AG20443 (cell line): ENCODE results near the gene GATA6.
A peak's percentile ranks its signal among the peaks of the same experiment; 100 is the strongest.

Experiments used
- DNase-seq: peaks from one replicate; pipeline ENCODE4 v3.0.0; 2012; ENCODE audit warnings: low spot score, mixed read lengths

Gene GATA6

DNA sequence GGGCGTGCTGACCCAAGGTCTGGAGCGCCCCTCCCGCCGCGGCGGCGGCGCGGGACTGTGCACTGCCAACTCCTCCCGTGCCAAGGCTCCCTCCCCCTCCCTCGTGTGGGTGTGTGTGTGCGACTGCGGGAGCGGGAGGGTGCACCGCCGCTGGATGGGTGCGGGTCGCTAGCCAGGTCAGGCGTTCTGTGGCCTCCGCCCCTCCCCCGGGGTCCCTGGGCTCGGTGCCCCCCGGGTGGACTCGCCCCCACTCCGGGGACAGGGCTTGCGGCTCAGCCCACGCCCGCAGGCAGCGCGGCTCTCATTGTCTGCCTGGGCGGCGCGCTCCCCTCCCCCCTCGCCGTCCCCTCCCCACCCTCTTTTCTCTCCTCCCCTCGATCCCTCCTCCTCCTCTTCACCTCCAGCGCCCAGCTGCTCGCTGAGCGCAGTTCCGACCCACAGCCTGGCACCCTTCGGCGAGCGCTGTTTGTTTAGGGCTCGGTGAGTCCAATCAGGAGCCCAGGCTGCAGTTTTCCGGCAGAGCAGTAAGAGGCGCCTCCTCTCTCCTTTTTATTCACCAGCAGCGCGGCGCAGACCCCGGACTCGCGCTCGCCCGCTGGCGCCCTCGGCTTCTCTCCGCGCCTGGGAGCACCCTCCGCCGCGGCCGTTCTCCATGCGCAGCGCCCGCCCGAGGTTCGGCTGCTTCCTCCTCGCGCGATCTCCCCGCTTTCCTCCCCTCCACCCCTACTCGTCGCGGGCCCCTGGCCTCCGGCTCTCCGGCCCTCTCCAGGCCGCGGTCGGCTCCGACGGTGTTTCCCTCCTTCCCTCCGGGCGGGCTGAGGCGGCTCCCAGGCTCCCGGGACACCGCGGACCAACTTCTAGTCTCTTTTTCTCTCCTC, at the start of gene GATA6:
Gene GATA6, plus strand, starts transcription at position 579 of the 878 bp plus-strand sequence. CDS start 1,556 bp downstream, outside the sequence.
- peak; percentile 90 for DNase-seq

DNA sequence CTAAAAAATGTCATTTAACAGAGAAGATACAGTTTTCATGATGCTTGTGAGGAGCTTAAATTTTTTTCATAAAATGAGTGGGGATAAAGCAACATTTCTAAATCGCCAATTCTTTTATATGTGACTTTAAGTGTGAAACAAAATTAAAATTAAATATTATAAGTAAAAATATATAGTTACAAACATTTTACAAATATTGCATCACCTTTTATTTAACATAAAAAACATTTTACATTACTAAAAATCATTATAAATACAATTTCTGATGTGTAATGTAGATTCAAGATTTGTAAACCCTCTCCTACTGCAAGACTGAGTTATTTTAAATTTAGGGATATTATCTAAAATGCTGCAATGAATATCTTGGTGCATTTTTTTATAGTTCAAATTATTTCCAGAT, 44.4 kb upstream of the GATA6 start:
- DNase-seq, result no peak

DNA sequence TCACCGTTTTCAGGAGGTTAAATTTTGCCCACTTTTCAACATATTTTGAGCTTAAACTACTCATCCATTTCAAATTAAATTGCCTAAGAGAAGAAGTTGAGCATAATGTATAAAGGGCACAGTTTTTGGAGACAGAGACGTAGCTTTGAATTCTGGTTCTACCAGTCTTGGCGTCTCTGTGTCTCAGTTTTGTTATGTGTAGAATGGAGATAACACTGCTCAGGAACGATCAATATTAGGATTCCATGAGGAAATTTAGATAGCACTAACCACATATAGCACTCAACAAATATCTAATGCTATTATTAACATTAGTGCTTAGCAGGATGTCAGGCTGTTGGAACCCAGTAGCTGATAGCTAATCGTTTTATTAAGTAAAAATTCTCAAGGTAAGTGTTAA, 40.4 kb upstream of the GATA6 start:
- DNase-seq, result no peak

DNA sequence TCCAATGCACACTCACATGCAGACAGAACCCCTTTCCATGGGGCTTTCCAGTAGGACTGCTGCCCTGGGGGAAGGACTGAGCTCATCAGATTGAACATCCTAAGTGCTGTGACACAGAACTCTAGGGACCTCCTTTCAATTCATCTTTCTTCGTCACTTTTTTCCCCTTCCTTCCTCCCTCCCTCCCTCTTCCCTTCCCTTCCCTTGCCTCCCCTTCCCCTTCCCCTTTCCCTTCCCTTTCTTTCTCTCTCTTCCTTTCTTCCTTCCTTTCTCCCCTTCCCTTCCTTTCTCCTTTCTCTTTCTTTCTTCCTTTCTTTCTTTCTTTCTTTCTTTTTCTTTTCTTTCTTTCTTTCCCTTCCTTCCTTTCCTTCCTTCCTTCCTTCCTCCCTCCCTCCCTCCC, 39.6 kb upstream of the GATA6 start:
- DNase-seq, result no peak

DNA sequence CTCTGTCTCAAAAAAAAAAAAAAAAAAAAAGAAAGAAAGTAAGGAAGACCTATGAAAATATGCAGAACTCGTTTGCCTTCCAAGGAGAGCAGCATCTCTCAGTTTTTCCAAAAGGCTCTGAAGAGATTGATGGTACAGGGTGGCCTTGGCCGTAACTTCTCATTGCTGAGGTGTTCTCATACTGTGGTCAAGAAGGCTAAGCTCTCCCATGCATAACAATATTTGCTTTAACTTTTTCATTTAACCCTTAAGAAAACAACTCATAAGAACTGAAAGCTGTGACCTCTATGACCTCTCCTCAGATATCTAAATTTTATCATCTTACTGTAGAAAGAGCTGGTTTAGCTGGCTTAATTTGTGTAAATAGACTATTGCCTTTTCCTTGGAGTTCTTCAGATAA, 37.1 kb upstream of the GATA6 start:
- DNase-seq, result no peak

DNA sequence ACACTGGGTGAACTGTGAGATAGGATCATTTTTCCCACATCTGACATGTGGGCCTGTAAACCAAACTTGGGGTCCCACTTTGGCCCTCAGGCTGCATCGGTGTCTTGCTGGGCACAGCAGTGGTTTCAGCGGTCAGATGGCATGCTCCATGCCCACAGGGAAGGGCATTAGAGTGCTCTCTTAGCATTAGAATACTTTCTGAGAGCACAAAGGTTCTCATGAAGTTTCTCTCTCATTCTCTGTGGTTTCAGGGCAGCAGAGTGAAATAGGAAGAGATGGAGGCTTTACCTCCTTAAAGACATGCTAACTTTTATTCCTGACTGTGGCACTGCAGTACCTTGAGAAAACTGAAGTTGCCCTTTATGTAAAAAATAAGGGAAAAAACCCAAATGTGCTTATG, 36.6 kb upstream of the GATA6 start:
- no peak for DNase-seq

DNA sequence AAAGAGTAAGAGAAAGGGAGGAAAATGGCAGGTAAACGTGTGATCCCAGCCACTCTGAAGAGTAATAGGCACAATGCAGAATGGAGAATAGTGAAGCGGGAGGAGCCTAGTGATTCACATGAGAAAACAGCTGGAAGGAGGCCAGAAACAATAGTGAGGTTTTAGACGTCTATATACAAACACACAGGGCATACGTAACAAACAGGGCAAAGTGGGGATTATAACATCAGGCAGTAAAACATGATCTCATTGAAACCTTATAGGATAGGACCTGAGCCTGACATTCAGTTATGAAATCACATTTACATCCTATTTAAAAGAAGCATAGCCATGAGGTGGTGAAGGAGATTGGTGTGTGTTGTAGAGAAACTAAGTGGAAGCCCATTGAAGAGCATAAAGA, 33.0 kb upstream of the GATA6 start:
- no peak for DNase-seq

DNA sequence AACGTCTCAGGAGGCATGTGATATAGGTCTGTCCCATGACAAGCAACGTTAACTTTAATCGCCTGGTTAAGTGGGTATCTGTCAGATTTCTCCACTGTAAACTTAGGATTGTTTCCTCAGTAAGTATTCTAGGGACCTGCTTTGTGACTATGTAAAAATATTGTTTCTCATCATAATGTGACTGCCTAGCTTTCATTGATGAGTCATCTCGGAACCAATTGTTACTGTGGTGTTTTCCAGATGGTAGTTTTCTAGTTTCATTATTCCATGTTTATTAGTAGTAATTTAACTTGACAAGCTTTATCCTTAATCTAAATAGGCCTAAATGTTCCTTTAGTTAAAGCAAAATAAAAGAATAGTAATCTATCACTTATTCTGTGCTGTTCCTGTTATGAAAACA, 28.2 kb upstream of the GATA6 start:
- DNase-seq, result no peak

DNA sequence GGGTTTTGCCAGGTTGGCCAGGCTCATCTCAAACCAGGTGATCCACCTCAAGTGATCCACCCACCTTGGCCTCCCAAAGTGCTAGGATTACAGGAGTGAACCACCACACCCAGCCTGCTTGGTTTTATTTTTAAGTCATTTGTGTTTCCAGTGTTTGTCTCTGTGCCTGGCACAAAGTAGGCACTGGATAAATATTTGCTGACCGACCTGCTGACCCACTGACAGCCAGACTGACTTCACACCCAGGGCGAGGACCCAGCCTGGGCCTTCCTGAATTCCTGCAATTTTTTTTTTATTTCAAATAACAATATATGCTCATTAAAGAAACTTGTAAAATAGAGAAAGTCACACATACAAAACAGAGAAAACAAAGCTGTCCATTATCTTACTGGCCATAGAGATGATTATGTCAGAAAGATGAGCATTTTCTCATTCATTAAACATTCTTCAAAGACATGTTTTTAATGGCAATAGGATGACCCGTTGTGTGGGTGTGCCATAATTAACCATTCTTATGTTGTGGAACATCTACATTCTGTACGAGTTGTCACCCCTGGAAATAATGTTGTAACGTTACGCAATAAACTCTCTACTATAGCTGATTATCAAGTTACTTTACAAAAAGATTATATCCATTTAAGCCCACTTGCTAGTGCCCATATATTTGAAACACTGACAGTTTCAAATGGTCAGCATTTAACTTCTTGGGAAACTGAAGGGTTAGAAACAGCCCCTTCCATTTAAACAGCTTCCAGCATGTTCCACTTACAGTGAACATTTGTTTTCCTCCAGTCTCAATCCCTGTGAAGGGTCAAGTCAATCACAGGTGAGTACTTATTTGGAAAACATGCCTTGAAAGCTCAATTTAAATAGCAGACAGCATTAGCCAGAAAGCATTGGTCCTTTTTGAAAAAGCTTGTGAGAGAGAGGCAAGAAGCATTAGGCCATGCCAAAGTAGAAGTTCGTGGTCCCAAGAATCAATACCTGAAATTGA, 25.7 kb upstream of the GATA6 start:
- DNase-seq, result no peak

DNA sequence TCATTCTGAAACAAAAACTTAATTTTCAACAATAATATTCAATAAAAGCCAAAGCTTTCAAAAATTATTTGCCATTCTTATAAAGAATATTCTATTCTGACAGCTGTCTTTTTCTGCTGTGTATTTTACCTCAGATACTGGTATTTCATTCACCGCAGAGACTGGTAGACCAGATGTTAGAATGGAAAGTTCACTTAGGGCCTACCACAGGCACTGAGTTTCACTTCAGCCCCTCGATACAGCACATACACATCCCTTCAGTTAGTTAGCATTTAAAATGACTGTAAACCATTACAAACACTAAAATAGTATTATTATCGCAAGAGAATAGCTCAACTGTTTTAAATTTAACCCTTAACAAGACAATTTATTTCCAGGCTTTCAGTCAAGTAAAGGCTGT, 24.2 kb upstream of the GATA6 start:
- no peak for DNase-seq

DNA sequence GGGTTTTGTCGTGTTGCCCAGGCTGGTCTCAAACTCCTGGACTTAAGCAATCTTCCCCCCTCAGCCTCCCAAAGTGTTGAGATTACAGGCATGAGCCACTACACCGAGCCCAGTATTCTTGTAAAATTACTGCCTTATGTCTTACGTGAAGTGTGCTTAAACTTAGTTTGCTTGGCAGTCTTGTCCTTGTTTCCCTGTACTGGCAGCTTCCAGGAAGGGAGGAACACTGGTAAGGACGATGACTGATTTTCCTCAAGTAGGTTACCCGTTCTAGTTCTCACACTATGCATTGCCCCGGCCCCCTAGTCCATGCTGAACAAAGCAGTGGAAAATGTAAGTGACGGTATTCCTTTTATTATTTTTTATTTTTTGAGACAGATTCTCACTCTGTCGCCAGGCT, 19.7 kb upstream of the GATA6 start:
- no peak for DNase-seq

DNA sequence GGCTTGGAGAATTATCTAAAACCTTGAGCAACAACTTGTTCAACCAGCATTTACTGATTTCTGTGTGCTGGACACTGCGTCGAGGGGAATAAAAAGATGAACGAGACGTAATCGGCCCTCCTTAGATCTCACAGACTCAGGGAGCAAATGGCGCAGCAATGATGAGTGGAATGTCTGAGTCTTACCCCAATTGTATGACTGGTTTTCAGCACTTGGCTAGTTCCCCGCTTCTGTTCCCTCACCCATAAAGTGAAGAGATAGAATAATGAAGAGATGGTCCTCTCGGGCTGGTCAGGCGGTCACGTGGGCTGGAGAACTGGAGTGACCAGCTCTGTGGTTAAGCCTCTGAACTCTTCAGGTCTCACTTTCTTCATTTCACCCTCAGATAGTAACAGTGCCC, 17.3 kb upstream of the GATA6 start:
- no peak for DNase-seq

DNA sequence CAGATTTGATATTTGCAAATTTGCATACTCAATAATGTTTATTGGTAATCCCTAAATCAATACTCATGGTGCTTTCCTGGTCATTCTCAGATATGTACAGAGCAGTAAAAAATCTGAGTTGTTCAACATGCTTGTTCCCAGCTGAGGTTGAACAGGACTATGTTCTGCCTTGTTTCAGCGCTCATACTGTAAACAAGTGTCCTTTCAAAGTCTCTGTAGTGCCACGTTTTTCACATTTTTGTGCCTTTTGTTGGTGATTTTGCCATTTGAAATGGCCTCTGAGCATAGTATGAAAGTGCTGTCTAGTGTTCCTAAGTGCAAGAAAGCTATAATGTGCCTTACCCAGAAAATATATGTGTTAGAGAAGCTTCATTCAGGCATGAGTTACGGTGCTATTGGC, 16.0 kb upstream of the GATA6 start:
- DNase-seq, result no peak

DNA sequence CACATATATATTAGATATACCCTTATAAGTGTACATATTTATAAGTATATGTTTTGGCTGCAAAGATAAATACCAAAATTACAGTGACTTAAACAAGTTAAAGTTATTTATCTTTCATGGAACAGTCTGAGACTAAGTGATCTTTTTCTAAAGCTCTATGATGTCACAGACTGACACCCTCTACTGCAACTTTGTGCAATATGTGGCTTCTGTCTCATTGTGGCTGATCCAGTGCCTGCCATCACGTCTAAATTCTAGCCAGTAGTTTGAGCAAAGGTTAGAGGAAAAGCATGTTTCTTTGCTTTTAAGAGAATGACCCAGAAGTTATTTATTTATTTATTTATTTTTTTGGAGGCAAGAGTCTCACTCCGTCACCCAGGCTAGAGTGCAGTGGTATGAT, 13.8 kb upstream of the GATA6 start:
- DNase-seq, result no peak

DNA sequence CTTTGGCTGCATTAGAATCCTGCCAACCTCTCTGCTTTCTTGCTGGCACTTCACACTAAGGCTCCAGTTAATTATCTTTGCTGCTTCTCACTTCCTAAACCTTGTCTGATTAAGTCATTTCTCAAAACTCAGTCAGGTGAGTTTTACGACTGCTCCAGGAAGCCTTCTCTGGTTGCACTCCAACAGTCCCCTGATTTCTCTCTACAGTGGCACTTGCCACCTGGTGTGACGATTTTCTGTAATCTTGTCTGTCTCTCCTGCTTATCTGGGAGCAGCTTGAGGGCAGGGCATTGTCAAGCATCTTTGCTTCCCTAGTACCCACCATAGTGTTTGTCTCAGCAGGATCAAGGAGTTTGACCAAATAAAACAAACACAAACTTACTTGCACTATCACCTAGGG, 10.4 kb upstream of the GATA6 start:
- DNase-seq, result no peak

DNA sequence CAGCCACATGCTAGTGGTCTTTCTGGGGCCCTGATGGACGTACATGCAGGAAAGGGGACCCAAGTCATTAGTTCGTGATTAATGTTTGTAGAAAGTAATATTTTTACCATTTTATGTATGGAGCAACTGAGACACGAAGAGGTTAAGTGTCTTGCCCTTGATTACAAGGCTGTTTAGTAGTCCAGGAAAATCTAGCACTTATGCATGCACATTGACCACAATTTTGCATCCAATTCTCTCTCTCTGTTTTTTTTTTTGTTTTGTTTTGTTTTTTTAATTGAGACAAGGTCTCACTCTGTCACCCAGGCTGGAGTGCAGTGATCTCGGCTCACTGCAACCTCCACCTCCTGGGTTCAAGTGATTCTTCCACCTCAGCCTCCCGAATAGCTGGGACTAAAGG, 8.3 kb upstream of the GATA6 start:
- no peak for DNase-seq

DNA sequence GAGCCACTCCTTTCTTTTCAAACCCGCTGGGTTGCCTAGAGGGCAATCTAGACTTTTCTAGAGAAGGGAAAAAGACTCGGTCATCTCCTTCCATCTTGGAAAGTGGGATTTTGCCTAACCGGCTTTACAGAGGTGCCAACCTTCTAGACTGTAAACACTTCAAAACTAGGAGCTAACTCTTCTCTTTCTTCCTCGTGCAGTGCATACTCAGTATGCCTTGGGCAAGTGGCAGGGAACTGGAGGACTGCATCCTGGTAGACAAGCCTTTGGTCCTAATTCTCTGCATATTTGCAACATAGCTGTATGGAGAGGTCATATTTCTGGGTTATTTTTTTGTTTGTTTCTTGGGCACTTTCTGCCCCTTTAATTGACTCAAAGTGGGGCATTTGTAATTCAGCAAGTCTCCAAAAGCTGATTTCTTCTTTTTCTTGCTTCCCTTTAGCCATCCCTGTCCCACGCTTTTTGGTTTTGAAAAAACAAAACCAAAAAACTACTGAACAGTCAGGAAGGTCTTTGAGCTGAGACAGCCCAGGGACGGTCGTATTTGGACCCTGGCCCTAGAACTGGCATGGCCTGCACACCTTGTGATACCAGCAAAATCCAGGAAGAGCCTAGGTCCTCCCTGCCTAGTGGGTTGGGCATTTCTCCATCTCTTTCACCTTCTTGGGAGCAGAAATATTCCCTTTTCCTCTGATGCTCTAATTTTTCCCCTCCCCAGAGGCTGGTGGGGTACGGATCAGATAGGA, 5.8 kb upstream of the GATA6 start:
- DNase-seq, result peak; percentile 21

DNA sequence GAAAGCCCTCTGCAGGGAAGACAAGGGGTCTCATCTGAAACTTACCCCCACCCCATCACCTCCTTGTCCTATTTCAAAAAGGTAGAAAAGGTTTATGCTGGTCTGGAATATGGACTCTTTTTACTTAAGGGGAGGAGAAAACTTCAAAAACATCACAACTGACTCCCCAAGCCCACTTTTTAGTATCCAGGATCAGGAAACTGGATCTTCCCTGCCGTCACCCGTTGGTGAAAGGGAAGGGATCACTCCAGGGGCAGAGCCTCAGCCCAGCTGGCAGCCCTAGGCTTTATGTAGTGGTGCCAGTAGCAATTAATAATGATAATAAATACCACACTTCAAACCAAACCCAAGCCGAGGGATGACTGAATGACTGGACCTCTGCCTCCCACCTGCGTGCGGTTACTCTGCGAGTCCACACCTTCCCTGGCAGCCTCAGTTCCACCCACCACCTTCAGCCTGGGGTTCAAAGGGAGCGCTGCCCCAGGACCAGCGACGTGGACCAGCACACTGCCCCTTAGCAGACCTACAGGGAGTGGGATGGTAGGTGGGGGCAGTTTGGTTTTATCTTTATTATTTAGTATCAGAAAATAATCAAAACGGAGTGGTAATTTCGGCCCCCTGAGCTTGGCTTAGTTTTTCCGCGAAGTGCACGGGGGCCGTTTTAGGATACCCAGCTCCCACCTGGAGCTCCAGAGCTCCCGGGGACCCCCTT, 4.9 kb upstream of the GATA6 start:
- DNase-seq, result no peak

DNA sequence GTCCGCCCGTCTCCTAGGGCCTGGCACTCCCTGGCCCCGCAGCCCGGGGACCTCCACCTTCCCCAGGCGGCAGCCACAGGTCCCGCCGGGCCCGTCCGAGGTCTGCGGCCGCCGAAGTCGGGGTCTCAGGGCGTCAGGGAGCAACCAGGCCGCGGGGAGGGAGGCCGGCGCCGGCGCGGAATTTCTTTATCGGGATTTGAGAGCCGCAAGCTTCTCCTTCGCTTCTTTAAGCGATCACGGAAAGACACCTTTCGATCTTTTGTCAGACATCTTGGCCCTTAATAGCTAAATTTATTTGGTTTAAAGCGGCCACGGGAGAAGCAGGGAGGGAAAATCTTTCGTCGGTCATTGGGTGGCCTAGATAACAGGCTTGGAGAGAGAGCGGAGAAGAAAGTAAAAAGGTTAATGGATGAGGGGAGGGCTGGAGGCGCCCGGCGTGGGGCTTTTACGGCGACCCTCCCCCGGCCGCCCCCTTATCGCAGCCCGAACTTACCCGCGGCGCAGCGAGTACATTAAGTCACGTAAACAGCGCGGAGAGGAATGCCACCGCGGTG, 4.3 kb upstream of the GATA6 start:
- DNase-seq, result no peak

DNA sequence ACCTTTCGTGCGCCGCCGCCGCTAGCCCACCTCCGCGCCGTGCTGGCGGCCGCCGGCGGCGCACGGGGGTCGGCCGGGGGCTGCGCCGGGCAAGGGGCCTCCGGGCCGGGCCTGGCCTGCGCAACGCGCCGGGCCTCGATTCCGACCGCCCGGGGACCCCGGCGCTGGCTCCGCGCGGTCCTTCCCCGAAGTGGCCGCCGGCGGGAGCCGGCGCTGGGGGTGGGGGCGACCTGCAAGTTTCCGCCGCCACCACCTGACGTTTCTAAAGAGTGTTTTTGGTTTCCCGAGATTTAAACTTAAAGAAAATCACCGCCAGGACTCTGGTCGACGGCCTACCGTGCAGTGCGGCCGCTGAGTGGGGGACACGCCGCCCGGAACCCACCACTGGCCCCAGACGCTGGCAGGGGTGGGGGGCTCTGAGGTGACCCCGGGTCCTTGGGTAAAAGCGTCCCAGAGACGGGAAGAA, 3.8 kb upstream of the GATA6 start:
- DNase-seq, result no peak
